Endothelial cell of umbilical vein (primary cell): Measurements from ENCODE around the gene RHOG. TPM values are rescaled to one million over a fixed set of nuclear protein-coding genes. Genes with fewer than 3 reads are reported as not detected.

Experiments
- BruUV-seq: library from RNA; stranded (reverse); fragments of 400-500 nt; replicated peaks from 2 replicates; lab custom pipeline; 2021; lab: Mats Ljungman, UMichigan
- CTCF ChIA-PET: fragments of 300-600, 350-600 bp; sonication (Branson Sonifier 250); formaldehyde crosslinking; loops from one replicate; lab custom pipeline; 2021; ENCODE audit warnings: antibody characterized with exemption, inconsistent platforms; lab: Charles Lee
- POLR2A ChIA-PET: fragments of 300-600, 350-600 bp; sonication (Branson Sonifier 250); formaldehyde crosslinking; loops from one replicate; lab custom pipeline; 2021; ENCODE audit warnings: antibody characterized with exemption, inconsistent platforms; lab: Charles Lee
- DNase-seq: peaks from one replicate; pipeline ENCODE4 v3.0.0-alpha.2; 2011; ENCODE audit warnings: low read depth, low spot score
- FAIRE-seq: peaks from 2 replicates; lab custom pipeline; 2011; peaks lifted over from hg19 to GRCh38; lab: Jason Lieb, UNC
- H2AFZ ChIP-seq: 2 replicates; pipeline ENCODE4 v1.6.0; 2012; ENCODE audit warnings: low read depth, low read length, control low read depth, inconsistent platforms
- H3K27ac ChIP-seq: 2 replicates; pipeline ENCODE4 v1.5.1; 2011; ENCODE audit warnings: low read depth, mild to moderate bottlenecking, control low read depth, low read length, moderate library complexity; ENCODE audit not compliant: insufficient read depth
- H3K27me3 ChIP-seq, 2 experiments: 2 replicates each; pipeline versions ENCODE4 v1.6.0 to v1.6.1; 2011; ENCODE audit warnings: low read length in 2 of 2, mixed read lengths in 1 of 2; ENCODE audit not compliant: control insufficient read depth in 2 of 2, insufficient read depth in 2 of 2
- H3K36me3 ChIP-seq, 2 experiments: 2 replicates in 1 of 2; 3 replicates in 1 of 2; pipeline ENCODE4 v1.5.1; 2011; ENCODE audit warnings: low read length in 2 of 2, mild to moderate bottlenecking in 1 of 2, moderate library complexity in 1 of 2; ENCODE audit not compliant: control insufficient read depth in 2 of 2, insufficient read depth in 2 of 2; ENCODE audit errors: extremely low read depth in 1 of 2
- H3K4me1 ChIP-seq: 3 replicates; pipeline ENCODE4 v1.5.1; 2011; ENCODE audit warnings: mild to moderate bottlenecking, low read length; ENCODE audit not compliant: control insufficient read depth, insufficient read depth; ENCODE audit errors: extremely low read depth
- H3K4me2 ChIP-seq: 2 replicates; pipeline ENCODE4 v1.6.1; 2011; ENCODE audit warnings: low read length, control low read depth, mixed read lengths; ENCODE audit not compliant: insufficient read depth
- H3K4me3 ChIP-seq, 3 experiments: fragments of 200-600 bp in 1 of 3; sonication (generic), shearing (Covaris generic) in 1 of 3; replicated peaks in 1 of 3; 2 replicates each; pipeline ENCODE4 v1.5.1; 2011 to 2016; ENCODE audit warnings: control low read depth in 3 of 3, low read length in 3 of 3, mild to moderate bottlenecking in 2 of 3, inconsistent platforms in 1 of 3, low read depth in 1 of 3, moderate library complexity in 1 of 3; ENCODE audit not compliant: insufficient read depth in 1 of 3
- H3K79me2 ChIP-seq: 2 replicates; pipeline ENCODE4 v1.6.0; 2012; ENCODE audit warnings: low read length, inconsistent platforms; ENCODE audit not compliant: control insufficient read depth, insufficient read depth
- H3K9ac ChIP-seq: replicated peaks from 2 replicates; pipeline ENCODE3; 2011; ENCODE audit warnings: low read length, control low read depth; ENCODE audit not compliant: insufficient read depth; ENCODE audit errors: extremely low read depth
- H3K9me1 ChIP-seq: replicated peaks from 3 replicates; pipeline ENCODE4 v1.6.0; 2011; ENCODE audit warnings: mild to moderate bottlenecking, low read length; ENCODE audit not compliant: control insufficient read depth, insufficient read depth; ENCODE audit errors: extremely low read depth
- H3K9me3 ChIP-seq: replicated peaks from 2 replicates; pipeline ENCODE4 v1.5.1; 2012; ENCODE audit warnings: low read length, inconsistent platforms; ENCODE audit not compliant: control insufficient read depth, insufficient read depth
- H4K20me1 ChIP-seq: replicated peaks from 2 replicates; pipeline ENCODE3; 2011; ENCODE audit warnings: mild to moderate bottlenecking, low read length; ENCODE audit not compliant: control insufficient read depth, insufficient read depth; ENCODE audit errors: extremely low read depth
- CTCF ChIP-seq, 2 donors: IDR thresholded peaks; 1 replicate in 1 of 2; 2 replicates in 1 of 2; pipeline ENCODE4 v1.5.1; 2011; ENCODE audit warnings: low read length in 2 of 2, mild to moderate bottlenecking in 2 of 2, moderate library complexity in 2 of 2, control low read depth in 1 of 2, inconsistent platforms in 1 of 2, low read depth in 1 of 2; ENCODE audit not compliant: insufficient read depth in 1 of 2; ENCODE audit errors: extremely low read depth in 1 of 2
- EZH2 ChIP-seq: IDR thresholded peaks from 2 replicates; pipeline ENCODE4 v1.6.1; 2012; ENCODE audit warnings: borderline replicate concordance, low read depth, mild to moderate bottlenecking, moderate library complexity, low read length, inconsistent platforms; ENCODE audit not compliant: severe bottlenecking
- FOS ChIP-seq: IDR thresholded peaks from 2 replicates; pipeline ENCODE4 v1.6.1; 2011; ENCODE audit warnings: mild to moderate bottlenecking, low read length, moderate library complexity, borderline replicate concordance; ENCODE audit not compliant: insufficient read depth
- GATA2 ChIP-seq: IDR thresholded peaks from 2 replicates; pipeline ENCODE4 v1.7.0; 2011; ENCODE audit warnings: low read depth, mild to moderate bottlenecking, moderate library complexity, mixed read lengths, low read length; ENCODE audit not compliant: insufficient read length, insufficient read depth
- JUN ChIP-seq: IDR thresholded peaks from 2 replicates; pipeline ENCODE4 v1.6.1; 2011; ENCODE audit warnings: borderline replicate concordance, low read depth; ENCODE audit not compliant: insufficient read length, insufficient read depth
- MAX ChIP-seq: IDR thresholded peaks from 2 replicates; pipeline ENCODE4 v1.6.1; 2011; ENCODE audit not compliant: insufficient read depth, insufficient read length
- MYC ChIP-seq: IDR thresholded peaks from one replicate; pipeline ENCODE4 v1.6.1; 2011; ENCODE audit warnings: mild to moderate bottlenecking, low read depth, low read length
- POLR2A ChIP-seq: IDR thresholded peaks from 2 replicates; pipeline ENCODE4 v1.6.1; 2012; ENCODE audit warnings: low read depth, mild to moderate bottlenecking, control low read depth, low read length
- POLR2AphosphoS5 ChIP-seq: IDR thresholded peaks from 2 replicates; pipeline ENCODE4 v1.6.1; 2012; ENCODE audit warnings: low read depth, mild to moderate bottlenecking, control low read depth, low read length, moderate library complexity; ENCODE audit not compliant: insufficient read depth
- dilution Hi-C: fragments of 300-500 bp; cut with MboI; formaldehyde crosslinking; loops from one replicate; pipeline ENCODE4 v1.15.0; 2019; ENCODE audit warnings: low sequenced_read_pairs; ENCODE audit not compliant: extremely low pct_ligation_motif_present
- intact Hi-C: fragments of 100-400 bp; cut with micrococcal nuclease; formaldehyde crosslinking; loops from one replicate; pipeline ENCODE4 v1.10.0; 2022
- polyA plus RNA-seq, 4 experiments: library from polyadenylated mRNA; depleted of rRNA in 3 of 4; stranded (reverse) in 3 of 4; unstranded in 1 of 4; fragments of >200 nt; gene quantifications; 2 replicates each; pipeline versions ENCODE4 v1.2.1 to v1.2.3, GENCODE V29; 2011 to 2012; ENCODE audit warnings: missing spikeins in 1 of 4
- total RNA-seq: library from RNA; stranded (reverse); gene quantifications from 2 replicates; pipeline ENCODE4 v1.2.3, GENCODE V29; 2021

Gene RHOG
- total and polyA plus RNA-seq, 2 donors (not counting 3 experiments of a cell fraction or from before 2014, with no cell fraction given): 69.0 to 119 TPM

GRCh38 chr11:3825473-3826154 lies 15.1 kb downstream of the RHOG start:
- ChIA-PET POLR2A (no interaction called here), CTCF (interaction anchor here (0.6 to 1.4 kb wide), 8 partner anchors 10 to 248 kb away, joined by 3 to 7 read pairs (median 4); no protein-coding TSS in a partner anchor)
- H3K9me1 ChIP-seq: no peaks in the 10 kb centered on the region
- DNase-seq (no peak), FAIRE-seq (no peak)
- H2AFZ ChIP-seq: no peak overlapping the region
- H3K27ac ChIP-seq: no peak overlapping the region
- H3K27me3 ChIP-seq: no peaks in the 10 kb centered on the region
- intact Hi-C loops (no loop called here), dilution Hi-C loops (no loop called here)
- H3K9ac ChIP-seq: no peak overlapping the region
- H3K79me2 ChIP-seq: peaks cover 4% of the 10 kb centered on the region
- H3K4me1 ChIP-seq: no peaks in the 10 kb centered on the region
- H3K4me3 ChIP-seq: no peak overlapping the region
- BruUV-seq: no TSS peak
- no peaks in the 10 kb centered on the region for H4K20me1 ChIP-seq
- no peak for TF ChIP-seq GATA2
- TF ChIP-seq EZH2: no peak
- TF ChIP-seq MAX: no peak
- TF ChIP-seq CTCF (IDR thresholded peaks at IDR 0.05; ENCODE audit: extremely low read depth in 1 of 2, insufficient read depth in 1 of 2, low read depth in 1 of 2, low read length in 2 of 2): no peak
- TF ChIP-seq MYC: no peak
- no peak for TF ChIP-seq FOS
- no peak for TF ChIP-seq JUN
- no peak for TF ChIP-seq POLR2AphosphoS5
- no peak for TF ChIP-seq POLR2A
- peaks cover 4 to 20% of the 10 kb centered on the region in 2 experiments for H3K36me3 ChIP-seq
- H3K4me2 ChIP-seq: no peak overlapping the region
- H3K9me3 ChIP-seq: no peaks in the 10 kb centered on the region
